Keratinocyte (primary cell): ENCODE results near the gene POLE3. TPM values are rescaled to one million over a fixed set of nuclear protein-coding genes. Genes with fewer than 3 reads are reported as not detected.

Source experiments
- DNase-seq: peaks from one replicate; pipeline ENCODE4 v3.0.0-alpha.2; 2011; ENCODE audit warnings: low read depth, missing footprints, low spot score
- FAIRE-seq: peaks from 2 replicates; lab custom pipeline; 2011; peaks lifted over from hg19 to GRCh38; lab: Jason Lieb, UNC
- H2AFZ ChIP-seq: 2 replicates; pipeline ENCODE4 v1.6.0; 2012; ENCODE audit warnings: low read length, control low read depth, inconsistent platforms; ENCODE audit not compliant: control insufficient read depth
- H3K27ac ChIP-seq: 2 replicates; pipeline ENCODE4 v1.5.1; 2011; ENCODE audit warnings: low read length; ENCODE audit not compliant: control insufficient read depth, insufficient read depth
- H3K27me3 ChIP-seq: 3 replicates; pipeline ENCODE4 v1.6.0; 2011; ENCODE audit warnings: low read length; ENCODE audit not compliant: control insufficient read depth, insufficient read depth; ENCODE audit errors: extremely low read depth
- H3K36me3 ChIP-seq, 2 experiments: 2 replicates in 1 of 2; 3 replicates in 1 of 2; pipeline ENCODE4 v1.5.1; 2011; ENCODE audit warnings: low read length in 2 of 2, mild to moderate bottlenecking in 1 of 2; ENCODE audit not compliant: control insufficient read depth in 2 of 2, insufficient read depth in 2 of 2; ENCODE audit errors: extremely low read depth in 1 of 2
- H3K4me1 ChIP-seq: 3 replicates; pipeline ENCODE4 v1.5.1; 2011; ENCODE audit warnings: low read length; ENCODE audit not compliant: control insufficient read depth, insufficient read depth; ENCODE audit errors: extremely low read depth
- H3K4me2 ChIP-seq: 3 replicates; pipeline ENCODE4 v1.6.0; 2011; ENCODE audit warnings: low read depth, low read length; ENCODE audit not compliant: control insufficient read depth, insufficient read depth; ENCODE audit errors: extremely low read depth
- H3K4me3 ChIP-seq, 3 experiments: fragments of 200-600 bp in 1 of 3; sonication (generic) in 1 of 3; 2 replicates in 2 of 3; 3 replicates in 1 of 3; pipeline ENCODE4 v1.5.1; 2011 to 2016; ENCODE audit warnings: low read length in 3 of 3, mild to moderate bottlenecking in 3 of 3, control low read depth in 2 of 3, inconsistent platforms in 1 of 3, low read depth in 1 of 3, mixed read lengths in 1 of 3, mixed run types in 1 of 3, moderate library complexity in 1 of 3; ENCODE audit not compliant: control insufficient read depth in 2 of 3, insufficient read depth in 2 of 3; ENCODE audit errors: extremely low read depth in 1 of 3
- H3K79me2 ChIP-seq: 2 replicates; pipeline ENCODE4 v1.6.0; 2012; ENCODE audit warnings: low read length; ENCODE audit not compliant: control insufficient read depth, insufficient read depth
- H3K9ac ChIP-seq: 3 replicates; pipeline ENCODE4 v1.6.0; 2011; ENCODE audit warnings: low read length; ENCODE audit not compliant: control insufficient read depth, insufficient read depth; ENCODE audit errors: extremely low read depth
- H3K9me1 ChIP-seq: 3 replicates; pipeline ENCODE4 v1.6.0; 2011; ENCODE audit warnings: low read length; ENCODE audit not compliant: control insufficient read depth, insufficient read depth; ENCODE audit errors: extremely low read depth
- H3K9me3 ChIP-seq: 2 replicates; pipeline ENCODE4 v1.5.1; 2012; ENCODE audit warnings: low read depth, low read length; ENCODE audit not compliant: control insufficient read depth
- H4K20me1 ChIP-seq: 3 replicates; pipeline ENCODE4 v1.6.0; 2011; ENCODE audit warnings: low read length; ENCODE audit not compliant: control insufficient read depth, insufficient read depth; ENCODE audit errors: extremely low read depth
- CTCF ChIP-seq, 3 experiments: IDR thresholded peaks in 1 of 3; conservative IDR thresholded peaks in 1 of 3; optimal IDR thresholded peaks in 1 of 3; 2 replicates in 2 of 3; 3 replicates in 1 of 3; pipeline versions ENCODE3 to v1.5.1; 2011; ENCODE audit warnings: low read length in 3 of 3, mild to moderate bottlenecking in 3 of 3, moderate library complexity in 2 of 3, control low read depth in 1 of 3, inconsistent platforms in 1 of 3; ENCODE audit not compliant: insufficient read depth in 2 of 3; ENCODE audit errors: extremely low read depth in 1 of 3
- EZH2 ChIP-seq: IDR thresholded peaks from one replicate; pipeline ENCODE4 v1.6.1; 2012; ENCODE audit warnings: inconsistent platforms, mild to moderate bottlenecking, low read length, moderate library complexity
- dilution Hi-C: fragments of 300-500 bp; cut with MboI; formaldehyde crosslinking; loops from one replicate; pipeline ENCODE4 v1.7.0; 2020; ENCODE audit warnings: low sequenced_read_pairs; ENCODE audit not compliant: extremely low pct_ligation_motif_present
- polyA plus RNA-seq, 5 experiments: library from polyadenylated mRNA; depleted of rRNA in 3 of 5; stranded (reverse) in 3 of 5; stranded (forward) in 1 of 5; unstranded in 1 of 5; fragments of >200 nt; gene quantifications; 1 replicate in 1 of 5; 2 replicates in 3 of 5; 3 replicates in 1 of 5; pipeline versions ENCODE4 v1.2.1 to v1.2.3, GENCODE V29; 2011 to 2012; ENCODE audit warnings: missing spikeins in 2 of 5, low read depth in 1 of 5, low replicate concordance in 1 of 5

Gene POLE3
- polyA plus RNA-seq, 1 donor (not counting 4 experiments of a cell fraction or from before 2014, with no cell fraction given): 77.2 TPM

GRCh38 chr9:113387560-113388230, 22.8 kb downstream of the POLE3 start:
- Histone ChIP-seq H3K27me3 (no peaks in the 10 kb centered on the region), H3K4me1 (no peaks in the 10 kb centered on the region), H3K27ac (no peak overlapping the region), H3K9ac (no peak overlapping the region), H4K20me1 (no peaks in the 10 kb centered on the region), H3K36me3 (peaks cover 3 to 21% of the 10 kb centered on the region in 2 experiments), H2AFZ (no peak overlapping the region), H3K79me2 (no peaks in the 10 kb centered on the region), H3K4me3 (no peak overlapping the region), H3K4me2 (no peak overlapping the region), H3K9me3 (no peaks in the 10 kb centered on the region), H3K9me1 (no peaks in the 10 kb centered on the region)
- dilution Hi-C loops: no loop called here
- no peak for FAIRE-seq
- TF ChIP-seq CTCF (optimal IDR thresholded peaks at IDR 0.05 in 1 of 3, IDR thresholded peaks at IDR 0.05 in 1 of 3, conservative IDR thresholded peaks at IDR 0.05 in 1 of 3; ENCODE audit: extremely low read depth in 1 of 3, insufficient read depth in 2 of 3, low read length in 3 of 3) (no peak), EZH2 (no peak)
- DNase-seq: no peak

GRCh38 chr9:113386571-113387393, 23.7 kb downstream of the POLE3 start:
- no peaks in the 10 kb centered on the region for H4K20me1 ChIP-seq
- dilution Hi-C loops: no loop called here
- peaks cover 2 to 19% of the 10 kb centered on the region in 2 experiments for H3K36me3 ChIP-seq
- no peaks in the 10 kb centered on the region for H3K9me1 ChIP-seq
- peaks cover 6% of the 10 kb centered on the region for H3K4me1 ChIP-seq
- H3K9me3 ChIP-seq: no peaks in the 10 kb centered on the region
- no peak overlapping the region for H3K27ac ChIP-seq
- H3K79me2 ChIP-seq: no peaks in the 10 kb centered on the region
- TF ChIP-seq CTCF (optimal IDR thresholded peaks at IDR 0.05 in 1 of 3, IDR thresholded peaks at IDR 0.05 in 1 of 3, conservative IDR thresholded peaks at IDR 0.05 in 1 of 3; ENCODE audit: extremely low read depth in 1 of 3, insufficient read depth in 2 of 3, low read length in 3 of 3): no peak
- TF ChIP-seq EZH2: no peak
- DNase-seq (no peak), FAIRE-seq (no peak)
- H2AFZ ChIP-seq: no peak overlapping the region
- no peak overlapping the region for H3K4me2 ChIP-seq
- H3K9ac ChIP-seq: no peak overlapping the region
- H3K4me3 ChIP-seq: no peak overlapping the region
- no peaks in the 10 kb centered on the region for H3K27me3 ChIP-seq
